Erythroblast (primary cell): ENCODE results near the gene NEK4.

Experiments
- GATA1 ChIP-seq: IDR thresholded peaks from 2 replicates; pipeline ENCODE4 v1.6.1; 2011; ENCODE audit warnings: low read depth, mild to moderate bottlenecking, control low read depth, low read length, moderate library complexity
- POLR2A ChIP-seq: IDR thresholded peaks from 2 replicates; pipeline ENCODE4 v1.6.1; 2011; ENCODE audit warnings: mild to moderate bottlenecking, low read length

DNA sequence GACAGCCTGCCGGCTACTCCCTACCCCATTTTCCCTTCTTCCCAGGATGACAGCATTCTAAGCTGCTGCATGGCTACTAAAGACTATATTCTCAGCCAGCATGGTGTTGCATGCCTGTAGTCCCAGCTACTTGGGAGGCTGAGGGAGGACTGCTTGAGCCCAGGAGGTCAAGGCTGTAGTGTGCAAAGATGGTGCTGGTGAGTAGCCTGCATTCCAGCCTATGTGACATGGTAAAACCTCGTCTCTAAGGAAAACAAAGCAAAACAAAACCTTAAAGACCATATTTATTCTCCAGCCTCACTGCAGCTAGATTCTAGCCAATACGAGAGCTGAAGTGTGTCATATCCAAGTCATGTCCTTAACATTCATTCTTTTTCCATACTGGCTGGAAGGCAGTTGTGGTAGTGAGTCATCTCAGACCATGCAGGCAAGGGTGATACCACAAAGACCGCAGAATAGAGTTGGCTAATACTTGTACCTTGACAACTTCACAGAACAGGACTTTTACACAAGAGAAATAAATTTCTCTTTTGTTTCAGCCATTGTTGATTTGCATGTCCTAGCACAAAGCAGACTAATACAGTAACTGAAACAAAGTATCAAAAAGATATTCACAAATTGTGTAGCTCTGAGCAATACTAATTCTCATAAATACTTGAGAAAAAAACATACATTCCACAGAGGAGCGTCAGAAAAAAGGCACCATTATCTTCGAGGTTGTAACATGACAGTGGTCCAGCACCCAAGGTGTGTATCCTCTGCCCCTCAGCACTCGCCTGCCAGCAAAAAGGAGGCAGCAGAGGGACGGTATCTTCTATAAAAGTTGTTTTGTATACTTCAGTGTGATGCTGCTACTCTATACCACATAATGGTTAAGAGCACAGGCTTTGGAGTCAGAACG, 99.9 kb downstream of the NEK4 start:
- TF ChIP-seq POLR2A = no peak
- TF ChIP-seq GATA1 = no peak
